Ishikawa (cell line): ENCODE results near the gene CALCOCO2.
A peak's percentile ranks its signal among the peaks of the same experiment; 100 is the strongest.

Experiments used
- CEBPB ChIP-seq: IDR thresholded peaks from 2 replicates; pipeline ENCODE4 v1.6.1; 2012
- CREB1 ChIP-seq: IDR thresholded peaks from 2 replicates; pipeline ENCODE4 v1.6.1; 2012; ENCODE audit warnings: low read depth
- EGR1 ChIP-seq: IDR thresholded peaks from 2 replicates; pipeline ENCODE4 v1.6.1; 2012
- EP300 ChIP-seq: IDR thresholded peaks from 2 replicates; pipeline ENCODE4 v1.6.1; 2012; ENCODE audit warnings: borderline replicate concordance
- FOXM1 ChIP-seq: IDR thresholded peaks from 2 replicates; pipeline ENCODE4 v1.6.1; 2012; ENCODE audit warnings: low read depth, borderline replicate concordance
- MAX ChIP-seq: IDR thresholded peaks from 2 replicates; pipeline ENCODE4 v1.6.1; 2012
- NFIC ChIP-seq: IDR thresholded peaks from 2 replicates; pipeline ENCODE4 v1.6.1; 2012
- RAD21 ChIP-seq: IDR thresholded peaks from 2 replicates; pipeline ENCODE4 v1.6.1; 2012; ENCODE audit warnings: low read depth
- REST ChIP-seq: IDR thresholded peaks from 2 replicates; pipeline ENCODE4 v1.6.1; 2012; ENCODE audit warnings: low read depth, mild to moderate bottlenecking
- TAF1 ChIP-seq: IDR thresholded peaks from 2 replicates; pipeline ENCODE4 v1.6.1; 2012; ENCODE audit warnings: low read depth, mild to moderate bottlenecking
- TCF12 ChIP-seq: IDR thresholded peaks from 2 replicates; pipeline ENCODE4 v1.6.1; 2012; ENCODE audit warnings: low read depth
- TEAD4 ChIP-seq: IDR thresholded peaks from 2 replicates; pipeline ENCODE4 v1.6.1; 2012
- USF1 ChIP-seq: IDR thresholded peaks from 2 replicates; pipeline ENCODE4 v1.6.1; 2012
- YY1 ChIP-seq: IDR thresholded peaks from 2 replicates; pipeline ENCODE4 v1.6.1; 2012; ENCODE audit warnings: low read depth
- ZBTB7A ChIP-seq: IDR thresholded peaks from 2 replicates; pipeline ENCODE4 v1.6.1; 2012; ENCODE audit warnings: low read depth

The CALCOCO2 gene

GRCh38 chr17:48809182-48809581, 21.7 kb upstream of the CALCOCO2 start:
- no peak for TF ChIP-seq CEBPB
- no peak for TF ChIP-seq YY1
- no peak for TF ChIP-seq TCF12
- no peak for TF ChIP-seq TEAD4
- TF ChIP-seq CREB1, result no peak
- no peak for TF ChIP-seq EGR1
- no peak for TF ChIP-seq FOXM1
- TF ChIP-seq USF1, result no peak
- no peak for TF ChIP-seq ZBTB7A
- no peak for TF ChIP-seq EP300
- no peak for TF ChIP-seq TAF1
- TF ChIP-seq RAD21, result no peak
- TF ChIP-seq REST, result no peak
- TF ChIP-seq NFIC, result no peak
- TF ChIP-seq MAX, result no peak

- TF ChIP-seq TCF12 (no peak), ZBTB7A (no peak), NFIC (no peak), CREB1 (no peak), YY1 (no peak), CEBPB (peak; percentile 56; the same call in 1 of the 2 replicates), USF1 (no peak)
These were observed 18.8 kb upstream of the CALCOCO2 start for GRCh38 chr17:48812001-48812400.

GRCh38 chr17:48814504-48814903, 16.3 kb upstream of the CALCOCO2 start:
- TF ChIP-seq TAF1 (no peak), RAD21 (peak; percentile 57), TEAD4 (no peak), YY1 (no peak), CEBPB (no peak), FOXM1 (no peak), MAX (no peak)

- TF ChIP-seq USF1, result no peak
- no peak for TF ChIP-seq TEAD4
- TF ChIP-seq CREB1, result no peak
- no peak for TF ChIP-seq FOXM1
- TF ChIP-seq TCF12, result no peak
- TF ChIP-seq NFIC, result no peak
- no peak for TF ChIP-seq REST
These were observed 15.5 kb upstream of the CALCOCO2 start for GRCh38 chr17:48815311-48815710.

- TF ChIP-seq YY1, result no peak
These were observed 14.4 kb upstream of the CALCOCO2 start for GRCh38 chr17:48816438-48816773.

GRCh38 chr17:48816774-48817590, 13.9 kb upstream of the CALCOCO2 start, which contains the start of gene TTLL6:
TTLL6 (minus strand) TSS chr17:48817229; CDS start chr17:48817072, 157 bp downstream.
- TF ChIP-seq YY1 (no peak), CEBPB (no peak), TEAD4 (no peak), TCF12 (0 out of 2 replicates have a peak, but pooled peaks have one; percentile 13)
